Measurements from ENCODE around the gene STAT3.
"Not testable (repeated sequence)": the region's sequence is repeated elsewhere in the genome, so short reads cannot be mapped to it uniquely, and the experiment has no call there.

Gene STAT3

GRCh38 chr17:42305543-42306384, 82.5 kb downstream of the STAT3 start:
- no peak for TF ChIP-seq CTCF (IDR thresholded peaks at IDR 0.05)
- Histone ChIP-seq H3K4me1 (no peaks in the 10 kb centered on the region), H3K79me2 (no peaks in the 10 kb centered on the region), H3K36me3 (ENCODE audit: control insufficient read depth, insufficient read depth, low read length) (no peaks in the 10 kb centered on the region), H3K4me3 (ENCODE audit: low read depth, low read length) (no peak overlapping the region), H2AFZ (no peak overlapping the region), H3K9ac (no peak overlapping the region), H3K27me3 (ENCODE audit: control insufficient read depth, insufficient read depth, low read length) (no peaks in the 10 kb centered on the region), H3K4me2 (ENCODE audit: low read length) (no peak overlapping the region), H3K27ac (no peak overlapping the region), H3K9me3 (ENCODE audit: control insufficient read depth, low read length) (no peaks in the 10 kb centered on the region)

DNA sequence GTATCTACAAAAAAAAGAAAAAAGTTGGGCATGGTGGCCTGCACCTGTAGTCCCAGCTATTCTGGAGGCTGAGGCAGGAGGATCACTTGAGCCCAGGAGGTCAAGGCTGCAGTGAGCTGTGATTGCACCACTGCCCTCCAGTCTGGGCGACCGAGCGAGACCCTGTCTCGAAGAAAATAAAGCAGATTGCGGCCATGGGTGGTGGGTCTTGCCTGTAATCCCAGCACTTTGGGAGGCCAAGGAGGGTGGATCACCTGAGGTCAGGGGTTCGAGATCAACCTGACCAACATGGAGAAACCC, 83.3 kb downstream of the STAT3 start:
- H3K4me1 ChIP-seq; H3K4me2 ChIP-seq (ENCODE audit: low read length); H2AFZ ChIP-seq; H3K9me3 ChIP-seq (ENCODE audit: control insufficient read depth, low read length); H3K36me3 ChIP-seq (ENCODE audit: control insufficient read depth, insufficient read depth, low read length); H3K4me3 ChIP-seq (ENCODE audit: low read depth, low read length); H3K27ac ChIP-seq; H3K9ac ChIP-seq; H3K27me3 ChIP-seq (ENCODE audit: control insufficient read depth, insufficient read depth, low read length); H3K79me2 ChIP-seq: not testable (repeated sequence)

DNA sequence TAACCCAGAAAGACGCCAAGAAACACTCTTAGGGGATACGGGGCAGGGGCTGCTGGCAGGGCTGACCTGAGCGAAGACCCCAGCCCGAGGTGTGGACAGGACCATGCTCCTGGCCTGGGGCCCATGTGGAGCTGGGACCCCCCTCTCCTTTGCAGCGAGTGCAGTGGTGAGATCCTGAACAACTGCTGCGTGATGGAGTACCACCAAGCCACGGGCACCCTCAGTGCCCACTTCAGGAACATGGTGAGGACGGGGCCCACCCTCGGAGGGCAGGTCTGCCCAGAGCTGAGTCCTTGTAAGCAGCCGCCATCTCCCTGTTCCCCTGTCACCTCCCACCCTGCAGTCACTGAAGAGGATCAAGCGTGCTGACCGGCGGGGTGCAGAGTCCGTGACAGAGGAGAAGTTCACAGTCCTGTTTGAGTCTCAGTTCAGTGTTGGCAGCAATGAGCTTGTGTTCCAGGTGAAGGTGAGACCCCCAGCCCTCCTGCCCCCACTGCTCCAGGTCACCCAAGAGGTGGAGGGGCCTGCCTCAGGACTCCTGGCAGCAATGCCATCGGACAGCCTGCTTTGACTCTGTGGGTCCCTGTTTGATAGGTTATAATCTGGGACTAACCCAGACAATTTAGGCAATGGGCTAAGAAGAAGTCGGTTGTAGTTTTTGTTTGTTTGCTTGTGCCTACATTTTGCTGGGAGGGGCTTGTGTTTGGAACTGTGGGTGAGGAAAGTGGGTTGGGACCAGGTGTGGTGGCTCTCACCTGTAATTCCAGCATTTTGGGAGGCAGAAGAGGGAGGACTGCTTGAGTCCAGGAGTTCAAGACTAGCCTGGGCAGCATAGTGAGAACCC, 83.8 kb downstream of the STAT3 start:
- Histone ChIP-seq H3K27me3 (ENCODE audit: control insufficient read depth, insufficient read depth, low read length) (no peaks in the 10 kb centered on the region), H3K36me3 (ENCODE audit: control insufficient read depth, insufficient read depth, low read length) (no peaks in the 10 kb centered on the region), H3K4me2 (ENCODE audit: low read length) (no peak overlapping the region), H3K9ac (no peak overlapping the region), H3K27ac (no peak overlapping the region), H3K9me3 (ENCODE audit: control insufficient read depth, low read length) (no peaks in the 10 kb centered on the region), H3K4me1 (no peaks in the 10 kb centered on the region), H3K4me3 (ENCODE audit: low read depth, low read length) (no peak overlapping the region), H3K79me2 (no peaks in the 10 kb centered on the region), H2AFZ (no peak overlapping the region)
- TF ChIP-seq CTCF (IDR thresholded peaks at IDR 0.05), result no peak

- Histone ChIP-seq H3K27me3 (ENCODE audit: control insufficient read depth, insufficient read depth, low read length) (no peaks in the 10 kb centered on the region), H3K4me1 (no peaks in the 10 kb centered on the region), H3K4me2 (ENCODE audit: low read length) (no peak overlapping the region), H3K9ac (no peak overlapping the region), H3K9me3 (ENCODE audit: control insufficient read depth, low read length) (no peaks in the 10 kb centered on the region), H3K79me2 (no peaks in the 10 kb centered on the region), H3K4me3 (ENCODE audit: low read depth, low read length) (no peak overlapping the region), H2AFZ (no peak overlapping the region), H3K36me3 (ENCODE audit: control insufficient read depth, insufficient read depth, low read length) (no peaks in the 10 kb centered on the region), H3K27ac (no peak overlapping the region)
- TF ChIP-seq CTCF (IDR thresholded peaks at IDR 0.05), result no peak
These were observed 84.5 kb downstream of the STAT3 start for GRCh38 chr17:42303694-42304093.

DNA sequence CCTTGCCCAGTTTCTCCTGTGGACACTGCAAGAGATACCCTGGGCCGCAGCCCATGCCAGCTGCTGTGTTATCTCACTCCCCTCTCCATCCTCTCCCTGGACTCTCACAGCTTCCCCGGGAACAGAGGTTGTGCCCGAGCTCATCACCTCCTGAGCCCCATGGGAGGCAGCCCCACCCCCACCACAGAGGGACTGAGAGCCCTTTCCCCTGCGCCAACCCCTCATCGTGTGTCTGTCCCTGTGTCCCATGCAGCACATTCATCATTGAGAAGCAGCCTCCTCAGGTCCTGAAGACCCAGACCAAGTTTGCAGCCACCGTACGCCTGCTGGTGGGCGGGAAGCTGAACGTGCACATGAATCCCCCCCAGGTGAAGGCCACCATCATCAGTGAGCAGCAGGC, 87.2 kb downstream of the STAT3 start:
- Histone ChIP-seq H3K27me3 (ENCODE audit: control insufficient read depth, insufficient read depth, low read length) (no peaks in the 10 kb centered on the region), H3K4me1 (no peaks in the 10 kb centered on the region), H3K79me2 (no peaks in the 10 kb centered on the region), H3K36me3 (ENCODE audit: control insufficient read depth, insufficient read depth, low read length) (no peaks in the 10 kb centered on the region), H2AFZ (no peak overlapping the region), H3K27ac (no peak overlapping the region), H3K4me3 (ENCODE audit: low read depth, low read length) (no peak overlapping the region), H3K9ac (no peak overlapping the region), H3K4me2 (ENCODE audit: low read length) (no peak overlapping the region), H3K9me3 (ENCODE audit: control insufficient read depth, low read length) (no peaks in the 10 kb centered on the region)
- TF ChIP-seq CTCF (IDR thresholded peaks at IDR 0.05), result no peak

- not testable (repeated sequence) for H3K4me3 ChIP-seq (ENCODE audit: low read depth, low read length); H3K79me2 ChIP-seq; H3K27me3 ChIP-seq (ENCODE audit: control insufficient read depth, insufficient read depth, low read length); H3K4me1 ChIP-seq; H3K9me3 ChIP-seq (ENCODE audit: control insufficient read depth, low read length); H3K36me3 ChIP-seq (ENCODE audit: control insufficient read depth, insufficient read depth, low read length); H2AFZ ChIP-seq; H3K27ac ChIP-seq; H3K9ac ChIP-seq; H3K4me2 ChIP-seq (ENCODE audit: low read length)
These were observed 88.3 kb downstream of the STAT3 start for GRCh38 chr17:42299913-42300312.

- H2AFZ ChIP-seq; H3K4me1 ChIP-seq; H3K27ac ChIP-seq; H3K9ac ChIP-seq; H3K27me3 ChIP-seq (ENCODE audit: control insufficient read depth, insufficient read depth, low read length); H3K9me3 ChIP-seq (ENCODE audit: control insufficient read depth, low read length); H3K79me2 ChIP-seq; H3K4me3 ChIP-seq (ENCODE audit: low read depth, low read length); H3K4me2 ChIP-seq (ENCODE audit: low read length); H3K36me3 ChIP-seq (ENCODE audit: control insufficient read depth, insufficient read depth, low read length): not testable (repeated sequence)
These were observed 88.9 kb downstream of the STAT3 start for GRCh38 chr17:42299361-42299760.

All from parathyroid adenoma (tissue), 2 donors.